DND-41 (cell line): ENCODE data around the gene OR51E2.

Experiments
- ATAC-seq: fragments of 200-7000 bp; cut with Tn5 transposase; 3 replicates; pipeline ENCODE4 v1.9.1; 2021; ENCODE audit warnings: low read depth; ENCODE audit not compliant: insufficient read depth
- DNase-seq: peaks from one replicate; pipeline ENCODE4 v3.0.0-alpha.2; 2020
- H2AFZ ChIP-seq: 2 replicates; pipeline ENCODE4 v1.6.0; 2012; ENCODE audit warnings: low read depth, low read length
- H3K27ac ChIP-seq: 2 replicates; pipeline ENCODE4 v1.5.1; 2012; ENCODE audit warnings: low read length, inconsistent platforms
- H3K27me3 ChIP-seq: fragments of 200-600 bp; sonication (generic); 2 replicates; pipeline ENCODE4 v1.6.0; 2012; ENCODE audit warnings: low read length, mild to moderate bottlenecking, inconsistent platforms; ENCODE audit not compliant: insufficient read depth, poor library complexity
- H3K36me3 ChIP-seq: 2 replicates; pipeline ENCODE4 v1.5.1; 2012; ENCODE audit warnings: low read length, inconsistent platforms; ENCODE audit not compliant: insufficient read depth
- H3K4me1 ChIP-seq: 2 replicates; pipeline ENCODE4 v1.5.1; 2012; ENCODE audit warnings: mild to moderate bottlenecking, low read length; ENCODE audit not compliant: insufficient read depth
- H3K4me2 ChIP-seq: 2 replicates; pipeline ENCODE4 v1.6.0; 2012; ENCODE audit warnings: mild to moderate bottlenecking, moderate library complexity, low read length, inconsistent platforms; ENCODE audit not compliant: insufficient read depth
- H3K4me3 ChIP-seq, 2 experiments: fragments of 200-600 bp in 1 of 2; shearing (Covaris generic) in 1 of 2; 2 replicates each; pipeline ENCODE4 v1.5.1; 2012 to 2016; ENCODE audit warnings: inconsistent platforms in 2 of 2, low read length in 2 of 2, mild to moderate bottlenecking in 2 of 2, low read depth in 1 of 2, moderate library complexity in 1 of 2
- H3K79me2 ChIP-seq: 2 replicates; pipeline ENCODE4 v1.6.0; 2012; ENCODE audit warnings: low read length, inconsistent platforms; ENCODE audit not compliant: insufficient read depth
- H3K9ac ChIP-seq: 2 replicates; pipeline ENCODE4 v1.6.0; 2012; ENCODE audit warnings: low read depth, mild to moderate bottlenecking, inconsistent platforms, low read length, moderate library complexity
- H3K9me3 ChIP-seq: 2 replicates; pipeline ENCODE4 v1.5.1; 2012; ENCODE audit warnings: low read length, moderate library complexity, mild to moderate bottlenecking, inconsistent platforms; ENCODE audit not compliant: insufficient read depth, severe bottlenecking
- H4K20me1 ChIP-seq: 2 replicates; pipeline ENCODE4 v1.6.0; 2012; ENCODE audit warnings: low read length; ENCODE audit not compliant: insufficient read depth
- CTCF ChIP-seq: IDR thresholded peaks from 2 replicates; pipeline ENCODE4 v1.5.1; 2012; ENCODE audit warnings: borderline replicate concordance, low read length, moderate library complexity, mild to moderate bottlenecking; ENCODE audit not compliant: poor library complexity, severe bottlenecking; ENCODE audit errors: extremely low read depth
- EZH2 ChIP-seq: IDR thresholded peaks from 3 replicates; pipeline ENCODE4 v1.6.1; 2012; ENCODE audit warnings: borderline replicate concordance, low read depth, mild to moderate bottlenecking, moderate library complexity, low read length, inconsistent platforms; ENCODE audit not compliant: severe bottlenecking

The OR51E2 gene

GRCh38 chr11:4704790-4705334, 7.2 kb upstream of the OR51E2 start:
- H2AFZ ChIP-seq, result no peak overlapping the region
- TF ChIP-seq CTCF (no peak), EZH2 (no peak)
- no peak overlapping the region for H3K9ac ChIP-seq
- H3K27me3 ChIP-seq, result peaks cover 5% of the 10 kb centered on the region
- no peak overlapping the region for H3K4me3 ChIP-seq
- H3K36me3 ChIP-seq, result no peaks in the 10 kb centered on the region
- H3K79me2 ChIP-seq, result no peaks in the 10 kb centered on the region
- H3K27ac ChIP-seq, result no peak overlapping the region
- no peaks in the 10 kb centered on the region for H3K9me3 ChIP-seq
- no peaks in the 10 kb centered on the region for H4K20me1 ChIP-seq
- no peak overlapping the region for H3K4me2 ChIP-seq
- DNase-seq (no peak), ATAC-seq (no peak)
- no peaks in the 10 kb centered on the region for H3K4me1 ChIP-seq

GRCh38 chr11:4704054-4704789, 6.6 kb upstream of the OR51E2 start, which contains the start of gene MMP26:
Gene MMP26 (plus strand): TSS chr11:4704784.
- Histone ChIP-seq H3K4me3 (no peak within 1 kb of the TSS), H4K20me1 (no peaks in the 10 kb centered on the region), H3K4me2 (no peak within 1 kb of the TSS), H3K9me3 (no peaks in the 10 kb centered on the region), H3K4me1 (no peaks in the 10 kb centered on the region), H3K27ac (no peak within 1 kb of the TSS), H3K27me3 (no peaks in the 10 kb centered on the region), H3K79me2 (no peaks in the 10 kb centered on the region), H3K36me3 (no peaks in the 10 kb centered on the region), H3K9ac (no peak within 1 kb of the TSS), H2AFZ (no peak within 1 kb of the TSS)
- ATAC-seq (no peak), DNase-seq (no peak)
- TF ChIP-seq CTCF (no peak), EZH2 (no peak)

- Histone ChIP-seq H3K4me3 (no peak overlapping the region), H3K27ac (no peak overlapping the region), H3K9me3 (no peaks in the 10 kb centered on the region), H3K79me2 (no peaks in the 10 kb centered on the region), H3K4me2 (no peak overlapping the region), H3K4me1 (no peaks in the 10 kb centered on the region), H2AFZ (no peak overlapping the region), H3K27me3 (peaks cover 5% of the 10 kb centered on the region), H4K20me1 (no peaks in the 10 kb centered on the region), H3K36me3 (no peaks in the 10 kb centered on the region), H3K9ac (no peak overlapping the region)
- TF ChIP-seq EZH2 (no peak), CTCF (no peak)
- ATAC-seq, result no peak
- no peak for DNase-seq
These were observed 2.8 kb upstream of the OR51E2 start for GRCh38 chr11:4700436-4700820.
